ENCODE measurements around the gene RAB11B. TPM values are rescaled to one million over a fixed set of nuclear protein-coding genes. Genes with fewer than 3 reads are reported as not detected.
"Not testable (repeated sequence)": the region's sequence is repeated elsewhere in the genome, so short reads cannot be mapped to it uniquely, and the experiment has no call there.

RAB11B gene
- total RNA-seq, 1 experiment from 2014 or later = 140 TPM

GRCh38 chr19:8376373-8376974 is 13.7 kb upstream of the RAB11B start:
- intact Hi-C loops (cut with micrococcal nuclease) = not testable (repeated sequence)

DNA sequence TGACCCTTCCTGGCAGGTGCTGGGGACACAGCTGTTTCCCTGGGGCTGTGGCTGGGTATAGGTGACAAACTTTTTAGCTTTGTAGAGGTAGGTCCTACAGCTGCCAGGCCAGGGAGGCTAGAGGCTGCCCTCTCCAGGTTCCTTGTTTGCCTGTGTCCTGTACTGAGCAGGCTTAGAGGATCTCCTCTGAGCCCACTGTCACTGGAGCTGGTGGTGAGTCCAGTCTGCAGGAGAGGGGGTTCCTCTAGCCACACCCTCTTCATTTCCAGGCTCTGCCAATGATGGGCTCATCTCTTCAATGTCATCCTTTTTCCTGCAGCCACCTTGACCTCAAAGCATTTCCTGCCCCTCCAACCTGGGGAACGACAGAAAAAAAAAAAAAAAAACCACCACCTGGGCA is 12.6 kb upstream of the RAB11B start:
- Histone ChIP-seq H3K36me3 (ENCODE audit: control insufficient read depth in 1 of 2, insufficient read depth in 2 of 2, low read length in 2 of 2) (no peaks in the 10 kb centered on the region), H3K9me2 (ENCODE audit: insufficient read depth) (no peaks in the 10 kb centered on the region), H3K4me1 (ENCODE audit: control insufficient read depth in 1 of 2, insufficient read depth in 2 of 2, low read length in 2 of 2) (no peaks in the 10 kb centered on the region), H3K9ac (ENCODE audit: low read length) (no peak overlapping the region), H2AFZ (ENCODE audit: low read depth, low read length, poor library complexity, severe bottlenecking) (no peak overlapping the region), H3K27me3 (ENCODE audit: insufficient read depth, low read length) (no peaks in the 10 kb centered on the region), H4K20me1 (ENCODE audit: insufficient read depth) (no peaks in the 10 kb centered on the region), H3K27ac (ENCODE audit: low read depth, low read length) (no peak overlapping the region), H3K79me2 (ENCODE audit: insufficient read depth, low read length) (no peaks in the 10 kb centered on the region), H3K4me3 (replicated peaks in 1 of 2; ENCODE audit: low read depth in 1 of 2, low read length in 2 of 2) (no peak overlapping the region), H3K9me3 (ENCODE audit: control insufficient read depth in 1 of 2, insufficient read depth in 1 of 2, low read depth in 1 of 2, low read length in 2 of 2) (no peaks in the 10 kb centered on the region), H3K4me2 (ENCODE audit: low read length) (no peak overlapping the region)
- POLR2A ChIA-PET = interaction anchor here (1.6 to 2.1 kb wide), 3 partner anchors 9 to 14 kb away, joined by 5 to 12 read pairs (median 8); partner anchors contain the start of gene ANGPTL4
- RAD21 ChIA-PET (ENCODE audit: low non-redundant PET in 1 of 2, low total read pairs in 2 of 2, uncharacterized antibody in 2 of 2, unreplicated experiment in 2 of 2) = no interaction called here
- ATAC-seq (no peak), DNase-seq (ENCODE audit: low read depth, low spot score) (no peak)
- no TSS peak for BruUV-seq (replicated peaks)
- TF ChIP-seq CBX3 (IDR thresholded peaks at IDR 0.05; ENCODE audit: low read depth) (no peak), ELF1 (IDR thresholded peaks at IDR 0.05; ENCODE audit: borderline replicate concordance, low read depth) (no peak), ATF3 (IDR thresholded peaks at IDR 0.05) (no peak), MAX (IDR thresholded peaks at IDR 0.05) (no peak), EZH2phosphoT487 (IDR thresholded peaks at IDR 0.05; ENCODE audit: borderline replicate concordance) (no peak), EGR1 (IDR thresholded peaks at IDR 0.05; ENCODE audit: low read depth) (no peak), CEBPB (IDR thresholded peaks at IDR 0.05; ENCODE audit: low read depth) (no peak), SRF (IDR thresholded peaks at IDR 0.05; ENCODE audit: low read depth) (no peak), POLR2AphosphoS5 (IDR thresholded peaks at IDR 0.05; ENCODE audit: low read depth, low read length) (no peak), TCF7L2 (IDR thresholded peaks at IDR 0.05; ENCODE audit: borderline replicate concordance, extremely low read depth, insufficient read depth, insufficient read length) (no peak), FOSL1 (IDR thresholded peaks at IDR 0.05; ENCODE audit: low read depth) (no peak), ZFX (IDR thresholded peaks at IDR 0.05) (no peak), RAD21 (IDR thresholded peaks at IDR 0.05; ENCODE audit: low read depth) (no peak), SP1 (IDR thresholded peaks at IDR 0.05; ENCODE audit: low read depth) (no peak), POLR2A (IDR thresholded peaks at IDR 0.05; ENCODE audit: borderline replicate concordance, extremely low read depth, insufficient read depth, insufficient read length) (no peak)
- TF ChIP-seq, protein P1, sequence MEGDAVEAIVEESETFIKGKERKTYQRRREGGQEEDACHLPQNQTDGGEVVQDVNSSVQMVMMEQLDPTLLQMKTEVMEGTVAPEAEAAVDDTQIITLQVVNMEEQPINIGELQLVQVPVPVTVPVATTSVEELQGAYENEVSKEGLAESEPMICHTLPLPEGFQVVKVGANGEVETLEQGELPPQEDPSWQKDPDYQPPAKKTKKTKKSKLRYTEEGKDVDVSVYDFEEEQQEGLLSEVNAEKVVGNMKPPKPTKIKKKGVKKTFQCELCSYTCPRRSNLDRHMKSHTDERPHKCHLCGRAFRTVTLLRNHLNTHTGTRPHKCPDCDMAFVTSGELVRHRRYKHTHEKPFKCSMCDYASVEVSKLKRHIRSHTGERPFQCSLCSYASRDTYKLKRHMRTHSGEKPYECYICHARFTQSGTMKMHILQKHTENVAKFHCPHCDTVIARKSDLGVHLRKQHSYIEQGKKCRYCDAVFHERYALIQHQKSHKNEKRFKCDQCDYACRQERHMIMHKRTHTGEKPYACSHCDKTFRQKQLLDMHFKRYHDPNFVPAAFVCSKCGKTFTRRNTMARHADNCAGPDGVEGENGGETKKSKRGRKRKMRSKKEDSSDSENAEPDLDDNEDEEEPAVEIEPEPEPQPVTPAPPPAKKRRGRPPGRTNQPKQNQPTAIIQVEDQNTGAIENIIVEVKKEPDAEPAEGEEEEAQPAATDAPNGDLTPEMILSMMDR (IDR thresholded peaks at IDR 0.05 in 2 of 3, conservative IDR thresholded peaks at IDR 0.05 in 1 of 3; ENCODE audit: borderline replicate concordance in 1 of 3, insufficient read depth in 1 of 3, low read depth in 2 of 3, low read length in 2 of 3) = no peak
- TF ChIP-seq, protein P2, sequence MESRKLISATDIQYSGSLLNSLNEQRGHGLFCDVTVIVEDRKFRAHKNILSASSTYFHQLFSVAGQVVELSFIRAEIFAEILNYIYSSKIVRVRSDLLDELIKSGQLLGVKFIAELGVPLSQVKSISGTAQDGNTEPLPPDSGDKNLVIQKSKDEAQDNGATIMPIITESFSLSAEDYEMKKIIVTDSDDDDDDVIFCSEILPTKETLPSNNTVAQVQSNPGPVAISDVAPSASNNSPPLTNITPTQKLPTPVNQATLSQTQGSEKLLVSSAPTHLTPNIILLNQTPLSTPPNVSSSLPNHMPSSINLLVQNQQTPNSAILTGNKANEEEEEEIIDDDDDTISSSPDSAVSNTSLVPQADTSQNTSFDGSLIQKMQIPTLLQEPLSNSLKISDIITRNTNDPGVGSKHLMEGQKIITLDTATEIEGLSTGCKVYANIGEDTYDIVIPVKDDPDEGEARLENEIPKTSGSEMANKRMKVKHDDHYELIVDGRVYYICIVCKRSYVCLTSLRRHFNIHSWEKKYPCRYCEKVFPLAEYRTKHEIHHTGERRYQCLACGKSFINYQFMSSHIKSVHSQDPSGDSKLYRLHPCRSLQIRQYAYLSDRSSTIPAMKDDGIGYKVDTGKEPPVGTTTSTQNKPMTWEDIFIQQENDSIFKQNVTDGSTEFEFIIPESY (IDR thresholded peaks at IDR 0.05; ENCODE audit: extremely low read depth, insufficient replicate concordance, low read length) = no peak
- intact Hi-C loops (cut with micrococcal nuclease) = no loop called here
- CTCF ChIA-PET = no interaction called here

More at GRCh38 chr19:8376373-8376974, 13.7 kb upstream of the RAB11B start:
- H3K27ac ChIP-seq (ENCODE audit: low read depth, low read length); H3K4me1 ChIP-seq (ENCODE audit: control insufficient read depth in 1 of 2, insufficient read depth in 2 of 2, low read length in 2 of 2); RAD21 ChIA-PET (ENCODE audit: low non-redundant PET in 1 of 2, low total read pairs in 2 of 2, uncharacterized antibody in 2 of 2, unreplicated experiment in 2 of 2); H4K20me1 ChIP-seq (ENCODE audit: insufficient read depth); H3K4me2 ChIP-seq (ENCODE audit: low read length); H3K9me3 ChIP-seq (ENCODE audit: control insufficient read depth in 1 of 2, insufficient read depth in 1 of 2, low read depth in 1 of 2, low read length in 2 of 2); H3K4me3 ChIP-seq (replicated peaks in 1 of 2; ENCODE audit: low read depth in 1 of 2, low read length in 2 of 2); H3K36me3 ChIP-seq (ENCODE audit: control insufficient read depth in 1 of 2, insufficient read depth in 2 of 2, low read length in 2 of 2); H2AFZ ChIP-seq (ENCODE audit: low read depth, low read length, poor library complexity, severe bottlenecking); H3K79me2 ChIP-seq (ENCODE audit: insufficient read depth, low read length); ATAC-seq; DNase-seq (ENCODE audit: low read depth, low spot score); H3K9me2 ChIP-seq (ENCODE audit: insufficient read depth); BruUV-seq (replicated peaks); CTCF ChIA-PET; H3K27me3 ChIP-seq (ENCODE audit: insufficient read depth, low read length); H3K9ac ChIP-seq (ENCODE audit: low read length): not testable (repeated sequence)
- peak; percentile 45; the same call in 1 of the 2 replicates for TF ChIP-seq SP1 (IDR thresholded peaks at IDR 0.05; ENCODE audit: low read depth)
- POLR2A ChIA-PET = interaction anchor here (1.7 to 2.1 kb wide), 3 partner anchors 9 to 13 kb away, joined by 8 to 12 read pairs (median 8); partner anchors contain the start of gene ANGPTL4
